CD4-positive, alpha-beta T cell treated with Interleukin-17A for 4 hours (primary cell): ENCODE data around the gene HOXB4.

Experiments
- DNase-seq: peaks from one replicate; pipeline ENCODE4 v3.0.0-alpha.2; 2020; ENCODE audit warnings: mixed read lengths

The HOXB4 gene

DNA sequence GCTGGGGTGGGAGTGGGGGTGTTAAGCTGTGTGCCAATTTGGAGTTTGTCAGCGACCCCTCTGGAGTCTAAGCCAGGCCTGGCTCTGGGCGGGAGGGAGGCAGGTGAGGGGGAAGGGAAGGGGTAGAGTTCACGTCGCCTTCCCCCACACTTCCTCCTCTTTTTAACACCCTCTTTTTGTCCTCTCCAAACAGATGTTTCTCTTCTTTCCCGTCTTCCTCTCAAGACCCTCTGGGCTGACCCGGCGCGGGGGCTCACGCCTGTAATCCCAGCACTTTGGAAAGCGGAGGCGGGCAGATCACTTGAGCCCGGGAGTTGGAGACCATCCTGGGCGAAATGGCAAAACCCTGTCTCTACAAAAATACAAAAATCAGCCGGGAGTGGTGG, 50.6 kb downstream of the HOXB4 start:
- no peak for DNase-seq

DNA sequence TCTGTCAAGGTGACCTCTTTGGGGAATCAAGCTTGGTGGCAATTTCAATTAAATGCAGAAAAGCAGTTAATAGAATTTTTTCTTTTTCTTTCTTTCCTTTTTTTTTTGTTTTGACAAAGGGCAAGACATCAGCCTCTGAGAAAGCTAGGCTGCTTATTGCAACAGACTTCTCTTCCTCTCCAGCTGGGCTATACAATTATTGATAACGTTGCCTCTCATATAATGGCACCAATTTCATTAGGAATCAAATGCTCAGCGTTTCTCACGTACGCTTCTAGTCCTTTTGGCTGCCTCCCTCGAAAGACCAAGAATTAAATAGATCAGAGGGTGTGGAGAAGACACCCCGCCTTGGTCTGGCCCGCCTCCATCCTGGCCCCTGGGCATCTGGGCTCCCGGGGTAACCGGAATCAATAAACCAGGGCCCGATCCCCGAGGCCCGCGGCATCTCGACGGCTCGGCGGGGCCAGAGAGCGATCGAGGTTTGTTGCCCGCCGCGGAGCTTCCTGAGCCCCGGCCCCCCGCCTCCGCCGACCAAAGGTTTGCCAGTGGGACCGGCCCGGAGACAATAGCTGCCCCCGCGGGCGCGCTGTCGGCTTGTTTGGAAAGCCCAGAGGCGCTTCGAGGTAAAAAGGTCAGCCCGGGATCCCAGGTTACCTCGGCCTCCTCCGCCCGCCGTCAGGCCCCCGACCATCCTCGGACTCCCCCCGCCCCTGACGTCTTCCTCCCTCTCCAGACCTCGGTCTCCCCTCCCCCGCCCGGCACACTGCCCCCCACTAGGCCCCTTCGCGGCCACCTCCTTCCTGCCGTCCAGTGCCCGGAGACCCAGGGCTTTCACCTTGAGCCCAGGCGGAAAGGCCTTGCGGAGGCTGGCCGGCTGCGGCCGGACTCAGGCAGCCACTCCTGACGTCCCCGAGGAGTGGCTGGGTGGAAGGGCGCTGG, 51.3 kb downstream of the HOXB4 start:
- peak; percentile 16 for DNase-seq
